ENCODE data around the gene CASZ1. TPM values are rescaled to one million over a fixed set of nuclear protein-coding genes. Genes with fewer than 3 reads are reported as not detected.

Gene CASZ1
- total RNA-seq, 1 experiment from 2014 or later, result 1.1 TPM

DNA sequence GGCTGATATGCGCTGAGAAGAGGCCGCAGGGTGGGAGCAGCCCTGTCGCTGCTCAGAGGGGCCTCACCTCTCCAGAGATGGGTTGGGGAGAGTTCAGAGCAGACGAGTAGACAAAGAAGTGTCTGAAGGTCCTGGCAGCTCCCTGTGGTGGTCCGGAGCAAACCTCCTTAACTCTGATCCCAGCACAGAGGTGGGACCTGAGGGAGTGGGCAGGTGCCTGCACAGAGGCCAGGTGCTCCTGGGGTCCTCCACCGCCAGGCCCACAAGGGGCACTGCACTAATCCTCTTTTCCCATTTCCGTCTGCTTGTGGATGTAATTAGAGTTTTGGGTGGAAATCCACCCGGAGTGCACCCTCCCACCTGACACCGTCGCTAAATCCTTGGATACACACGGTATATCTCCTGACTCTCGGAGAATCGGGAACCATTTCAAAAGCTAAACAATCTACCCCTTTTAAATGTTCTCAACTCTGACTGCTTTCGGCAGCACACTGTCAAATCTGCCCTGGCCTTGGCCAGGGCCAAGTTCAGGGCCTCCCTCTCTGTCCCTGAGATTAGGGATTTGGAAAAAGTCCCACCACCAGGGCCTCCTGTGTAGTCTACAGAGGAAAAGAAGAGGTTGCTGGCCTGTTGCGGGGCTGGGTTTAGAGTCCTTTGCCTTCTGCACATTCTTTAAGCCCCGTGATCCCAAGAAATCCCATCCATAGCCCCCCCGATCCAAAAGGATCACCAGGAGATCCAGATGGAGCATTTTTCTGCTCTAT lies 22.4 kb downstream of the CASZ1 start:
- DNase-seq (ENCODE audit: low spot score), result no peak

DNA sequence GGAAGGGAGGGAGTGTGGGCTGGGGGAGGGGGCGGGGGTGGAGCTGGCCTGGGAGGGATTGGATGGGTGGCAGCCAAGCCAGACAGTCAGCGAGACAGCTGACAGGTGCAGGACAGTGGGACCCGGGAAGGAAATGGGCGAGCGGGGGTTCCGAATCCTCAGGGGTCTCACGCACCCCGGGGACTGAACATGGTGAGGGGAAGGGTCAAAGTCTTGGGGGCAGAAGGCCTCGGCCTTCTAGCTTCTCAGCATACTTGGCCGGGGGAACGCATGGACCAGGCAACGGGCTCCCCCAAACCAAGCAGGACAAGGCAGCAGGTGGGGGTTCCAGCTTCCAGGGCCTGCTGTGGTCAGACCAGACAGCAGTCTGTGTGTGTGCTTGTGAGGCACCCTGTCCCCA lies 23.1 kb downstream of the CASZ1 start:
- DNase-seq (ENCODE audit: low spot score), result no peak

DNA sequence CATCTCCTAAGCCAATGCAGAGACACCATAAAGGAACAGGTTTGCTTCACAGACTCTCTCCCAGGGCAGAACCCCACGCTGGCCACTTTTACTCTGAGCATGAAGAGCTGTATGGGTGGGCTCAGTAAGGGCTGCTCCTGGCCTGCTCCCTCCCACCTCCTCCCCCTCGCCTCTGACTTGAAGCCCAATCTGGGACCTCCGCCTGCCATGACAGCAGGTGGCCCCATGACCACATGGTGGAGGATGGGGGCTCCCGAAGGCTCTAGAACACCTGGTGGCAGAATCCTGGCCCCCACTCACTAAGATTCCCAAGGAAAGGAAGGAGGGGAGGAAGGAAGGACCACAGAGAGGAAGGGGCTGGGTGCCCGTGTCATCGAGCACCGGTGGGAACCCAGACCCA lies 23.7 kb downstream of the CASZ1 start:
- DNase-seq (ENCODE audit: low spot score), result no peak

DNA sequence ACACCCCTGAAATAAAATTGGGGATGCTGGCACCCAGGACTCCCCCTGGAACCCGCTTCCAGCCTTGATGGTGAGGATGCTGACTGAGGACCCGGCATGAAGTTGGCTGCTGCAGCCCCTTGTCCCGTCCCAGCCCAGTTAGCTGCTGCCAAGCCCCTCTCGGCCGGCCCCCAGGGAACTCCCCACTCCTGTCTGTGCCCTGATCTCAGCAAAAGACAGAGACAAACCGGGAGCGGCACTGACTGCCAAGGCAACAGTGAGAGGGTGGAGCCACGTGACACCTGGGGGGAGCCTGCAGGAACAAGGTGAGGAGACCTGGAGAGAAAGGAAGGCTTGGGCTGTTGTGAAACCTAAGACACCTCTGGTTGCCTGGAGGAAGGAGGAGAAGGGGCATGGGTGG lies 24.7 kb downstream of the CASZ1 start:
- DNase-seq (ENCODE audit: low spot score), result no peak

DNA sequence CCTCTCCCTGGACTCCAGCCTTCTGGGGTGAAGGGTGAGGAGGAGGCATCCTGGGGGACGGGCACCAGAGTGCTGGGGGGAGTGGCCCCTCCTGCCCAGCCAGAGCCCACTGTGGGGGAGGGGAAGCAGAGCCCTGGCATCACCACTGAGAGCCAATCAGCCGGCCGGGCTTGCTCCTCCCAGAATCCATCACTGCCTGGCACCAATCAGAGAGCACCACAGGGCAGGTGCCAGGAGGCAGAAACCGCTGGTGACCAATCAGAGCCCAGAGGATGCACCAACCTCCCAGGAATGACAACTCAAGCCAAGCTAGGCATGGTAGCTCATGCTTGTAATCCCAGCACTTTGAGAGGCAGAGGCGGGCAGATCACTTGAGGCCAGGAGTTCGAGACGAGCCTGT lies 27.9 kb downstream of the CASZ1 start:
- peak; percentile 2 for DNase-seq (ENCODE audit: low spot score)

DNA sequence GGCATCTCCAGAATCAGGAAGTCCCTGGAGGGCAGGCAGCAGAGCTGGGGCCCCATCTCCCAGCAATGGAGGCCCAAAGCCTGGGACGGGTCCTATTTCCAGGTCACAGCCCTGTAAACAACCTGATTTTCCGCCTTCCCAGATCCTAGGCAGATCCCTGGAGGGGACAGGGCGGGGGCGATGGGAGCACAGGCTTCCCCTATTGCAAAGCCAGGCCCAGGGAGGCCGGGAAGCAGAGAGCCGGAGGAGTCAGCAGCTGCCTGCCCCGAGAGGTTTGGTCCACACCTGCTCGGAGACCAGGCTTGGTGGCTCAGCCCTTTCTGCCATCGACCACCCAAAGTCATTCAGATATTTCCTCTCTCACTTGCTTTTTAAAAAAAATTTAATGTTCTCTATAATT lies 29.2 kb downstream of the CASZ1 start:
- no peak for DNase-seq (ENCODE audit: low spot score)

DNA sequence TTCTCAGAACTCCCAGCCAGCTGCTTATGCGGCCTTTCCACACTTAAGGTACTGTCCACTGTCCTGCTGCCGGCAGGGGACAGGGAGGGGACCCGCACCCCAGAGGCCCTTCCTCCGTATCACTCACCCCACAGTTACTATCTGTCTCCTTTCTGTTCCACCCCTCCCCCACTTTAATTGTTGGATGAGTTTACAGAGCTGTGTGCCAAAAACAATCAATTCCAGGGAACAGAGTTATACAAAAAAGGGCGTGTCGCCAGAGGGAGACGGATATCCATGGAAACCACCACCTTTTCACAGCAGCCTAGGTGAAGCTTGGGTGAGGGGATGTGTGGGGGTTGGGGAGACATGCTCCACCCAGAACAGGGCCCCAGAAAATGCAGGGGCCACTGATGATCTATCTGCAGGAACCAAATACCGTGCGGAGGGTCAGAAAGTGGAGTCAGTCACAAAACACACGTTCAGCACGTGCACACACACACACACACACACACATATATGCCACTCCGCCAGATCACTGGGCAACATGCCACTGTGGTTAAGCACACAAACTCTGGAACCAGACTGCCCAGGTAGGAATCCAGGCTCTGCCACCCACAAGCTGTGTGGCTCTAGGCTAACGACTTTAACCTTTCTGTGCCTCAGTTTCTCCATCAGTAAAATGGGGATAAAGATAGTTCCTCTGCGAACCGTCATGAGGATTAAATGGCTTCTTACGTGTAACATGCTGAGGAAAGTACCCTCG lies 30.5 kb downstream of the CASZ1 start:
- no peak for DNase-seq (ENCODE audit: low spot score)

DNA sequence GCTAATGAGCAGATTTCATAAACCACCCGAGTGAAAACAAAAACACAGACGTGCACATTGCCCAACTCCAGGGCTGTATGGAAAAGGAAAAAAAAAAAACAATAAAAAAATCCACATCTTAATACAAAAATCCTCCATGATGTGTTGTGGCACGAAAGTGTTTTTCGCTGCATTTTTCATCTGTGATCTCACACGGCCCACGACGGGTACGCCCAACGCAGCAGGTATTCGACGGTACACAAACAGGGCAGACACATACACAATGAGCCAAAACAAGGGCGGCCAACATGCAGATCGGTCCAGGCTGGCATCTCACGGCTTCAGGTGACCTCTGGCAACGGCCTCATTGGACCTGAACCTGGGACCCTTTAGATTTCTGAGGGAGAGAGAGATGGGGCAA lies 31.1 kb downstream of the CASZ1 start:
- no peak for DNase-seq (ENCODE audit: low spot score)

DNA sequence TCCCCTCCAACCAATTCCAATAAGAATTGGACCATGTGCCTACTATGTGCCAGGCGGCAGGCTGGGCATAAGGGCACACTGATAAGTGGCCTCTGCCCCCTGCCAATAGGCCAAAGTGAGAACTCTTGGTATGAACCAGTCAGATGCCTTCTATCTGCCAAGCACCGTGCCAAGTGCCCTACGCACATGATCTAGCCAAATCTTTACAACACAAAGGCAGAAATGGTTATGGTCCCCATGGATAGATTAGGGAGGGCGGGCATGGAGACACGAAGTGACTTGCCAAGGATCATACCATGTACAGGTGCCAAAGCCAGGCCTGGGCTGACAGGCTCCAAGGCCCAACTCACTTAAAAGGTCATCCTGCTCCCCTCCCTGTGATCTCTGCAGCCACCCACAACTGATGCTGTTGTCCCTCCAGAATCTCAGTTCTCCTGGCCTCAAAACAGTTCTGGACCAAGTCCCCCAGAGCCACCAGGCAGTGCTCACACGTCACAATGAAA lies 32.1 kb downstream of the CASZ1 start:
- DNase-seq (ENCODE audit: low spot score), result no peak

DNA sequence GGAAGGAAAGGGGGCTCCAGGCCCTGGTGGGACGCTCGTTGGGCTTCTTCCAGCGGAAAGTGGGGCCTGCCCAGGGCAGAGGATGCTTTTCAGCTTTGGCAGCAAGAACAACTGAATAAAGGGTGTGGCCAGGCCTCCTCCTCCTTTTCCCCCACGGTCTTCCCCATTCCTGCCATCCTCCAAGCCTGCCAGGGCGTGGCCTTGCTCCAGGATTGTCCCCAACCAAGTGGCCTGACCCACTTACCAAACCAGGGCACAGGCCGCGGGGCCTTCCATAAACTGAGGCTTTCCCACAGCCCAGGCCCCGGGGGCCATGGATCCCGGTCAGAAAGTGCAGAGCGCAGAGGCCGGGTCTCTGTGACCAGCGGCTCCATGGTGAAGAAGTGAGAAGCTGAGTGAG lies 33.6 kb downstream of the CASZ1 start:
- no peak for DNase-seq (ENCODE audit: low spot score)

DNA sequence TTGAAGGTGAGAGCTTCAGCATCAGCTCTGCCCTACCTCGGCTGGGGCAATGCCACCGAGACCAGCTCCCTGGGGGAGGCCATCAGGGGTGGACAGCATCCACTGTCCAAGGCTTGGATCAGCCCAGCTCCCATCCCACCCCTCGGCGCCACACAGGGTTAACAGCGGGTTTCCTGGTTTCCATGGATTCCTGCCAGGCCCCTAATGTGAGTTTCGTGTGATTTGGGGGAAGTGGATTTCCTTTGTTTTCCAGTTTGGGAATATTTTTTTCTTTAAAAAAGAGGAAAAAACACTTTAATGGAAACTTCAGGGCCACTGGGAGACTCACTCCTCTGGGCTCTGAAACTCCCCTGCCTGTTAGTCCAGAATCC lies 34.3 kb downstream of the CASZ1 start:
- no peak for DNase-seq (ENCODE audit: low spot score)

DNA sequence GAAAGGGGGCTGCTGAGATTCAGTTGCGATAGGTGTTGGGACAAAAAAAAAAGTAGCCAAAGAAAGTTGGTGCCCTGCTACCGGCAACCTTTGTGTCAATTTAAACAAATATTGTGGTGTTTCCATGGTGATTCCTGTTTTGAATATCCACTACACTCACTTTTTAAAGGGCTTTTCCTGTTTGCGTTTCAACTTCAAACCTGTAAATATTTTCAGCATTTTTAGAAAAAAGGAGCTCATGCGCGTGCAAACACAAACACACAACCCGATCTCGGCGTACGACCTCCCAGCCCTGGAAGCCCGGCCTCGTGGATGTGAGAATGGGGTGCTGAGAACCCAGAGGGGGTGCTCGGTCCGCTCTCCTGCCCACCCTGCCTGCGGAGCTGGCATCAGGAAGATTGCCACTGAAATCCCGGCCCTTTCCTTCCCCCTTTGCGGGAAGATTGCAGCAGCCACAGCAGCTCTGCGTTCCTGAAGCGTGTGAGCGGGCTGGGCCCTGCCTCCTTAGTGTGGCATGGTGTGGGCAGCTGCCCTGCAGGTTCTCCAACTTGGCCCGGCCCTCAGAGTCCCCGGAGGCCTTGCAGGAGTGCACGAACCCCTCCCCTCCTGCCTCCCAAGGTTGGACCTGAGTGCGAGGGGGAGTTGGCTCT lies 34.8 kb downstream of the CASZ1 start:
- DNase-seq (ENCODE audit: low spot score), result no peak

DNA sequence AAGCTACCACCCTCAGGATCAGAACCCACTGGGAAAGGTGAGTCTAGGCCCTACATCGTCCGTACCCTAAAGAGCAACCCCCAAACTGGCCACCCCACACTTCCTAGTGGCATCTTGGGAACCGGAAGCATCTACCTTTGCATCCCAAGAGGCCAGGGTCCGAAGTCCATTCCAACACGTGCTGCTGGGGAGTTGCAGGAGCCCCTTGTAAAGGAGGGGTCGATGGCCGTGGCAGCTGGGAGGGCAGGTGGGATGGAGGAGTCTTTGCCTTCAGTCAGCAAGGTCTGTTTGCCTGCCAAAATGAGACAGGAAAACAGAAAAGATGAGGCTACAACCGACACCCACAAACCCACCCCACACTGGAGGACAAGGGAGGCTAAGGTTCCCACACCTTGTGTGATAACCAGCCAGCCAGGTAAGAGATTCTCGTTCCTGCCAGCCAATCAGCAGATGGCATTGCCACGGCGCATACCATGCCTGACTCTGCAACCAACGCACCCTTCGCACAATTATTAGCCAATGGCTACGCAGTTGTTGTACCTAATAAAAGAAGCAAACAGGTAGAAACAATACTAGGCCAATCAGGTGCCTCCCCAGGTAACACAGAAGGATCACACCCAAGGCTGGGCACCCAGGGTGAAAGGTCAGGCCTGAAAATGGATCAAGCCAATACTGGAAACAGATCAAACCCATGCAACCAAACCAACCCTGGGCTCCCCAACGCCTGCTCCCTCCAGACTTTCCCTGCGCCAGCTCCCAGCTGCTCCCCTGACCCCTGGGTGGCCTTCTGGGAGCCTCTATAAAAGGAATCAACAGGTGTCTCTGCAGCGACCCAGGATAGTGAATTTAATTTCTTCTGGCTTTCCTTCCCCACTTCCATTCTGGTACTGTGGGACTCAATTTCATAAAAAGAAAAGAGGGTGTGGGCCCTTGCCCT lies 35.6 kb downstream of the CASZ1 start:
- DNase-seq (ENCODE audit: low spot score), result no peak

DNA sequence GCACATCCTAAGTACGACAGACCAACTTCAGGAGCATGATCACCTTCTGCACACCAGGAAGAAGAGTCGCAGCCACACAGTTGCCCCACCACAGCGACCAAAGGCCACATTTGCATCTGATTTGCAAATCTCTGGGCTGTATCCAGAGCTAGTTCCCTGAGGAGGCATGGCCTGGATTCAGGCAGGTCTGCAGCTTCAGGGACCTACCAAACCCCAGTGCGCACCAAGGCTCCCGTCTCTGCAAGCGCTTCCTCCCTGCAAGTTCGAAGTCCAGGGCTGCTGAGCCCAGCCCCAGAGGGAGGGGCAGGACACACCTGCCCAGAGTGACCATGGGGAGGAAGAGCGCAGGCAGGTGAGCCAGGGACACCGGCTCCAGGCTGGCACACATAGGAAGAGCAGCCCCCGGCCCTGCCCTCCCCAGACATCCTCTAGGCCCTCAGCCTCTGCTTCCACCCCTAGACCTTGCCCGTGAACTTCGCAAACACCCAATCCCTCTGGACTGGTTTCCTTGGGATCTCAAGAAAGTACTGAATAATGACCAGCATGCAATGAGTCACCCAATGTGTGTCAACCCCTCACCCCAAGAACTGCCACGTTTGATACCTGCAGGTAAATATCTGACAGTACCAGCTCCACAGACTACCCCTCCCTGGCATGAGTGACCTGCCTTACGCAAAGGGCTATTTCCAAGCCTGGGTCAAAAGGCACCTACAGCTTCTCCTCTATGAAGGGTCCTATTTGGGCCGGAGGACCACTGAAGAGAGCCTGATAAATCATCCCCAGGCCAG lies 36.8 kb downstream of the CASZ1 start:
- no peak for DNase-seq (ENCODE audit: low spot score)

DNA sequence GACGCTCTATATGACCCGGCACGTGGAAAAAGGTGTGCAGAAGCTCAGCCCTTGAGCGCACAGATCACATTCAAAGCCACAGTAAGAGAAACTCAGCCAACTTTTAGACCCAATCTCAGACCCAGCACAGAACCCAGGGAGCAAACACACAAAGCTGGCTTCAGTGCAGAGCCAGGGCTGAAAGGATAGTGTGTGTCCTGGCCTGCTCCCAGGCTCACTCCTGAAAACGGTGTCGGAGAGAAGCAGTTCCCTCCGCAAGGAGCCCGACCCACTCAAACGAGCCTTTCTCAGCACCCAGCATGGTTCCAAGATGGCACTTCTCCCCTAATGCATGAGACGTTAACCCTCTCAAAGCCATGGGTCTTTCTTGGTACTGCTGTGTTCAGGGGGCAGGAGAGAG lies 39.6 kb downstream of the CASZ1 start:
- DNase-seq (ENCODE audit: low spot score), result no peak

DNA sequence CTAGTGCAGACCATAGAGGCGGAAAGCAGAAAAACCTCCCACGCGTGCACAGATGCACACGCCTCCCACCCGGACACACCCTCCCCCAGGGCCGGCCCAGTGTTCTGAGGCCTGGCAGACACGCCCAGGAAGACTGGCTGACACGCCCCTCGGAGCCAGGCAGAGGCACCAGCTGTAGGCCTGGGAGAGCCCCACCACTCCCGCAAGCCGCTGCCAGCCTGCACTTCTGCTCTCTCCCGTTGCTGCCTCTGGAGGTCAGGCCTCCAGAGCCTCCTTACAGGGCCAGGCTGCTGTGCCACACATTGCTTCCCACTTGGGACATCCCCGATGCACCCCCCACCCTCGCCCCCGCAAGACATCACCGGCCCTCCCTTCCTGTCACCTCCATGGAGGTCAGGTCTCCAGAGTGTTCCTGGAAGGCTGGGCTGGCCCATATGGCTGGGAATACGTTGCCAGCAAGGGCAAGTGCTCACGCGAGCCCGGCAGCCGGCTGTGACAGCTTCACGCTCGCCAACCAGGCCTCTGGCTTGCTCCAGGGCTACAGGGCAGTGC lies 40.4 kb downstream of the CASZ1 start:
- peak; percentile 39 for DNase-seq (ENCODE audit: low spot score)

DNA sequence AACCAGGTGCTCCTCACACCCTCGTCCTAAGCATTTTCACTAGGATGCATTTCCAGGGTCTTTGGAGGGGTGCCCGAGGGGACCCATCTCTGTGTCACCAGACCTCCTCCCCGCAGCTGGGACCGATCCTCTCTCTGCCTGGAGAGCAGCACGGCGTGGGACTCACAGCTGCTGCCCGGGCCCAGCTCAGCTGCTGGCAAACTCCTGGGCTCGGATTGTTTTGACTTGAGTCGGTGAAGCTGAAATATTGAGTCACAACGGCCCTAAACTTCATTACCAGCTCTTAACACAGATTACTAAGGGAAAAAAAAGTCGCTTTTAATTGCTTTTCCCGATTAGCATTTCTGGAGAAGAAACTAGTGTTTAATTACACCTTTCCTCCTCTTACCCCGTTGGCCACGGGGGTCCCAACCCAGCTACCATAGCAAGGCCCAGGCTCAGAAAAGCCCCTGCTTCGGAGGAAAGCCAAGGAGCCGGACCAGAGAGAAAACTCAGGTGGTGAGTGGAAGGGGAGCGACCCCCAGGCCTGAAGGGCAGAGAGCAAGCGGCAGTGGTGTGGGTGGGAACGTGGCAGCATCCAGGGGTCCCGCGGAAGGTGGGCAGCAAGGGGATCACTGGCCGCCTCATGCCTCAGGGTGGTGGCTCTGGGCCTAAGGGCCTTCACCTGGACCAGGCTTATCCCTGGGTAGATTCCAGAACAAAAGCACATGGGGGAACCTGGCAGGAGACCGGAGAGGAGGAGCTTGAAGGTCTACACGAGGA lies 41.7 kb downstream of the CASZ1 start:
- DNase-seq (ENCODE audit: low spot score), result no peak

DNA sequence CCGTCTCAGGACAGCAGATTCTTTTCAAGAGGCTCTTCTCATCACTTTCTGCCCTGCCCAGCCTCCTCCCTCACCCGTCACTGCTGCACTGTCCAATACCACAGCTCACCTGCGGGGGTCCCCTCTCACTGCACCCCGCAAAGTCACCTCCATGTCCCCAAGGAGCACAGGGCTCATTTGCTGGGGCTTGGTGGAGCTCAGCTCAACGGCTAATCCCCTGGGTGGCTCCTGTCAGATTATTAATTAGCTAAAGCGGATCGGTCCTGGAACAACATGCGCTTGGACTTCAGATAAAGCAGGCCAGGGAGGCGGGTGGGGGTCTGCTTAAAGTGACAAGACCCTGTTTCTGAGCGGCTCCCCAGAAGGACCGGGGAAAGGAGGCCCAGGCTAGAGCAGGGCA lies 43.1 kb downstream of the CASZ1 start:
- DNase-seq (ENCODE audit: low spot score), result no peak

DNA sequence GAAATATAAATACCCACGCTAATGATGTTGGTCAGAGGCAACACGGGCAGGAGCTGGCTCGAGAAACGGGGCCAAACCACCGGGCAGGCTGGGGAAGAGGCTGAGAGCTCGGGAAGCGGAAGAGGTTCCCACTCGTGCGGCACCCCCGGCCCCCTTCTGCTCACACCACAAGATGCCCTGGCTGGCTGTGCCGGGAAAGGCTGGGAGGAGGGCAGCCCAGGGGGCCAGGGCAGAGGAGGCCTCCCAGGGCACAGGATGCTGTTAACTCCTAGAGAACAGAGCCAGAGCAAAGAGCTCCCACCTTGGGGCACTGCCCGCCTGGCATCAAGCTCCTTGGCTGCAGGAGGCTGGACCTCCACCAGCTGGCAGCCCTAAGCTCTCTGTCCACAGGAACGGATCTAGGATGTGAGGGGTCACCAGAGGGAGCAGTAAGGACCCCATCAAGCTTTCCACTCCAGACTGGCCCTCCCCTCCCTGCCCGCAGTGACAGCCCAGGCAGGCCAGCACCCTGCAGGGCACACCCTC lies 44.8 kb downstream of the CASZ1 start:
- DNase-seq (ENCODE audit: low spot score), result no peak

DNA sequence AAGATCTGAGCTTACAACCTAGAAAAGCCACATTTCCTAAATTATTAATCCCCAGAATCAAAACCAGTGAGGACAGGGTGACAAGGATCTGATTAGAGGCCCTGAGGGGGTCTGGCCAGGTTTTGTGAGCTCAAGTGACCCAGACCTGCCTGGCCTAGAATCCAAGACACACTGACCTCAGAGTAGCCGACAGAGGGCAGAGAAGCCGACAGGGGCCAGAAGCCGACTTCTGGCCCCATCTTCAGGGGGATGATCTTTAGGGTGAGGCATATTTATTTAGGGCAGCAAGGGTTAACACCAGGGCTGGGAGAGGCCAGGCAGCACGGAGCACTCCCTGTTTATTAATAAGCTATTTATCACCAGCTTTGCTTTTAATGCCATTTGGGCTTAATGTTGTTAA lies 45.3 kb downstream of the CASZ1 start:
- DNase-seq (ENCODE audit: low spot score), result no peak

Data from A172 (cell line).